ENCODE measurements around the gene EGLN2. TPM values are rescaled to one million over a fixed set of nuclear protein-coding genes. Genes with fewer than 3 reads are reported as not detected.
"Not testable (repeated sequence)": the region's sequence is repeated elsewhere in the genome, so short reads cannot be mapped to it uniquely, and the experiment has no call there.

EGLN2 gene
- total RNA-seq, 2 experiments from 2014 or later, result 158 to 159 TPM

- peaks cover 32% of the 10 kb centered on the region for H3K36me3 Mint-ChIP-seq
- H3K27ac Mint-ChIP-seq, result peak overlapping the region; percentile 93
- peaks cover 3% of the 10 kb centered on the region for H3K27me3 Mint-ChIP-seq
- H3K4me1 Mint-ChIP-seq, result peaks cover 73% of the 10 kb centered on the region
- ATAC-seq (ENCODE audit: low read depth) (peak; percentile 40), DNase-seq (peak; percentile 84)
- H3K9me3 Mint-ChIP-seq, result no peaks in the 10 kb centered on the region
- POLR2A ChIA-PET, result interaction anchor here (1.0 to 6.1 kb wide), 7 partner anchors 8 to 144 kb away, joined by 3 to 57 read pairs (median 7); partner anchors contain the start of genes ACTMAP, EGLN2, RAB4B and SNRPA
- H3K4me3 Mint-ChIP-seq, result peak overlapping the region; percentile 98
These were observed 7.6 kb downstream of the EGLN2 start for GRCh38 chr19:40806423-40807146.

- ATAC-seq (ENCODE audit: low read depth) (no peak), DNase-seq (no peak)
- H3K36me3 Mint-ChIP-seq, result peaks cover 24% of the 10 kb centered on the region
- H3K4me3 Mint-ChIP-seq, result peak overlapping the region; percentile 98
- H3K9me3 Mint-ChIP-seq, result no peaks in the 10 kb centered on the region
- H3K4me1 Mint-ChIP-seq, result peaks cover 70% of the 10 kb centered on the region
- peaks cover 8% of the 10 kb centered on the region for H3K27me3 Mint-ChIP-seq
- H3K27ac Mint-ChIP-seq, result peak overlapping the region; percentile 93
- POLR2A ChIA-PET, result interaction anchor here (0.5 to 6.1 kb wide), 8 partner anchors 7 to 57 kb away, joined by 3 to 57 read pairs (median 6); partner anchors contain the start of genes ACTMAP, EGLN2, RAB4B and SNRPA
These were observed 8.4 kb downstream of the EGLN2 start for GRCh38 chr19:40807147-40808020.

- Mint-ChIP-seq H3K4me3 (peak overlapping the region; percentile 35), H3K36me3 (peaks cover 23% of the 10 kb centered on the region), H3K27ac (peak overlapping the region; percentile 79), H3K27me3 (peaks cover 12% of the 10 kb centered on the region), H3K4me1 (peaks cover 66% of the 10 kb centered on the region), H3K9me3 (no peaks in the 10 kb centered on the region)
- POLR2A ChIA-PET, result interaction anchor here (0.5 to 1.2 kb wide), 2 partner anchors 8 to 19 kb away, joined by 3 to 4 read pairs; no protein-coding TSS in a partner anchor
- DNase-seq, result no peak
- ATAC-seq (ENCODE audit: low read depth), result no peak
These were observed 9.0 kb downstream of the EGLN2 start for GRCh38 chr19:40808021-40808325.

- no peak overlapping the region for H3K4me3 Mint-ChIP-seq
- no peak overlapping the region for H3K27ac Mint-ChIP-seq
- ATAC-seq (ENCODE audit: low read depth) (no peak), DNase-seq (no peak)
- peaks cover 61% of the 10 kb centered on the region for H3K4me1 Mint-ChIP-seq
- H3K27me3 Mint-ChIP-seq, result peaks cover 12% of the 10 kb centered on the region
- H3K9me3 Mint-ChIP-seq, result no peaks in the 10 kb centered on the region
- peaks cover 20% of the 10 kb centered on the region for H3K36me3 Mint-ChIP-seq
- POLR2A ChIA-PET, result interaction anchor here (1.2 kb wide), 1 partner anchor 8 kb away, joined by 3 read pairs; no protein-coding TSS in a partner anchor
These were observed 9.5 kb downstream of the EGLN2 start for GRCh38 chr19:40808497-40808896.

- Mint-ChIP-seq H3K27ac (no peak overlapping the region), H3K36me3 (peaks cover 15% of the 10 kb centered on the region), H3K9me3 (no peaks in the 10 kb centered on the region), H3K27me3 (peaks cover 16% of the 10 kb centered on the region), H3K4me1 (peaks cover 50% of the 10 kb centered on the region), H3K4me3 (peak overlapping the region; percentile 94)
- ATAC-seq (ENCODE audit: low read depth), result no peak
- DNase-seq, result no peak
- POLR2A ChIA-PET, result no interaction called here
These were observed 10.5 kb downstream of the EGLN2 start for GRCh38 chr19:40809358-40810086.

GRCh38 chr19:40810160-40810559 lies 11.2 kb downstream of the EGLN2 start:
- POLR2A ChIA-PET, result no interaction called here
- H3K4me3 Mint-ChIP-seq, result peak overlapping the region; percentile 94
- peaks cover 13% of the 10 kb centered on the region for H3K36me3 Mint-ChIP-seq
- H3K9me3 Mint-ChIP-seq, result no peaks in the 10 kb centered on the region
- peaks cover 20% of the 10 kb centered on the region for H3K27me3 Mint-ChIP-seq
- H3K4me1 Mint-ChIP-seq, result peaks cover 44% of the 10 kb centered on the region
- ATAC-seq (ENCODE audit: low read depth), result no peak
- no peak overlapping the region for H3K27ac Mint-ChIP-seq
- DNase-seq, result no peak

GRCh38 chr19:40810649-40811408 lies 11.8 kb downstream of the EGLN2 start:
- POLR2A ChIA-PET, H3K9me3 Mint-ChIP-seq: not testable (repeated sequence)
- DNase-seq (peak; percentile 77), ATAC-seq (ENCODE audit: low read depth) (peak; percentile 78)
- Mint-ChIP-seq H3K27ac (peak overlapping the region; percentile 86), H3K27me3 (peaks cover 20% of the 10 kb centered on the region), H3K36me3 (peaks cover 12% of the 10 kb centered on the region), H3K4me1 (peaks cover 38% of the 10 kb centered on the region), H3K4me3 (peak overlapping the region; percentile 94)

GRCh38 chr19:40811478-40812341 lies 12.7 kb downstream of the EGLN2 start:
- ATAC-seq (ENCODE audit: low read depth) (no peak), DNase-seq (peak; percentile 44)
- POLR2A ChIA-PET, result no interaction called here
- peaks cover 11% of the 10 kb centered on the region for H3K36me3 Mint-ChIP-seq
- H3K4me1 Mint-ChIP-seq, result peaks cover 31% of the 10 kb centered on the region
- H3K9me3 Mint-ChIP-seq, result no peaks in the 10 kb centered on the region
- H3K27ac Mint-ChIP-seq, result peak overlapping the region; percentile 72
- peak overlapping the region; percentile 94 for H3K4me3 Mint-ChIP-seq
- peaks cover 20% of the 10 kb centered on the region for H3K27me3 Mint-ChIP-seq

- POLR2A ChIA-PET; ATAC-seq (ENCODE audit: low read depth); H3K9me3 Mint-ChIP-seq; H3K36me3 Mint-ChIP-seq; DNase-seq: not testable (repeated sequence)
- Mint-ChIP-seq H3K27me3 (peaks cover 22% of the 10 kb centered on the region), H3K4me3 (peak overlapping the region; percentile 94), H3K27ac (peak overlapping the region; percentile 69), H3K4me1 (peaks cover 24% of the 10 kb centered on the region)
These were observed 13.6 kb downstream of the EGLN2 start for GRCh38 chr19:40812571-40812970.

- peaks cover 24% of the 10 kb centered on the region for H3K27me3 Mint-ChIP-seq
- POLR2A ChIA-PET, result no interaction called here
- peaks cover 3% of the 10 kb centered on the region for H3K36me3 Mint-ChIP-seq
- no peak for DNase-seq
- H3K9me3 Mint-ChIP-seq, result no peaks in the 10 kb centered on the region
- peak overlapping the region; percentile 69 for H3K27ac Mint-ChIP-seq
- H3K4me1 Mint-ChIP-seq, result peaks cover 24% of the 10 kb centered on the region
- no peak for ATAC-seq (ENCODE audit: low read depth)
- H3K4me3 Mint-ChIP-seq, result no peak overlapping the region
These were observed 14.2 kb downstream of the EGLN2 start for GRCh38 chr19:40813182-40813581.

- peaks cover 29% of the 10 kb centered on the region for H3K4me1 Mint-ChIP-seq
- H3K9me3 Mint-ChIP-seq, result no peaks in the 10 kb centered on the region
- H3K36me3 Mint-ChIP-seq, result peaks cover 3% of the 10 kb centered on the region
- ATAC-seq (ENCODE audit: low read depth) (no peak), DNase-seq (peak; percentile 23)
- no peak overlapping the region for H3K4me3 Mint-ChIP-seq
- H3K27me3 Mint-ChIP-seq, result peaks cover 24% of the 10 kb centered on the region
- POLR2A ChIA-PET, result interaction anchor here (0.7 kb wide), 1 partner anchor 37 kb away, joined by 3 read pairs; the partner anchor contains the start of gene RAB4B
- H3K27ac Mint-ChIP-seq, result no peak overlapping the region
These were observed 16.2 kb downstream of the EGLN2 start for GRCh38 chr19:40815223-40815622.
